GM19455 (cell line): ENCODE measurements around the gene WEE2.
A peak's percentile ranks its signal among the peaks of the same experiment; 100 is the strongest.
"Not testable (repeated sequence)": the region's sequence is repeated elsewhere in the genome, so short reads cannot be mapped to it uniquely, and the experiment has no call there.

Experiments
- ATAC-seq: cut with Tn5 transposase; IDR thresholded peaks from one replicate; pipeline ENCODE4 v1.9.1; 2021; ENCODE audit not compliant: unreplicated experiment

WEE2 gene

DNA sequence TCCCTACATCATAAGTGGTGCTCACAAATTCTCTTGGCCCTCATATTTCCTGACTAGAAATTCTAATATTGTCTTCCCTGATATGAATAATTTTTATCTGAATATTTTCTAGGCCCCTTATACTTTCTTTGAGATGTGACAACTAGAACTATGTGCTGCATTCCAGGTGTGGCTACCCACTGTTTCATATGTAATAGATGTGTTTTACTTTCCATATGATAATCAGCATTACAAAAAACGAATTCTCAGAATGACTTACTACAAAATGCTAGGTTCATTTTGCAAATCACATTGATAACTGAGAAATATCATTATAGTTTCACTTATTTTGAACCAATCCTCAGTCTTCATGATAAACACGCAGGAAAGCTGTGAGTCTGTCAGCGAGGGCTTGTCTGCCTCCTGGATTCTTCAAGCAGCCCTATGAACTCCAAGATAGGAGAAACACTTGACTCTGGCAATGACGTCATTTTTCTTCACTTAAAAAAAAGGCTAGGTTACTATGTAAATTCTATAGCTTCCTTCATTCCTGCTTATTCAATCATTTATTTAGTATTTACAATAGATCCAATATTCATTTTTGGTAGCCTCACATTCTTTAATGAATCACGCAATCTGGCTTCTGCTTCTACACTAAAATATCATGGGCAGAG is 4.6 kb downstream of the WEE2 start:
- ATAC-seq, result no peak

DNA sequence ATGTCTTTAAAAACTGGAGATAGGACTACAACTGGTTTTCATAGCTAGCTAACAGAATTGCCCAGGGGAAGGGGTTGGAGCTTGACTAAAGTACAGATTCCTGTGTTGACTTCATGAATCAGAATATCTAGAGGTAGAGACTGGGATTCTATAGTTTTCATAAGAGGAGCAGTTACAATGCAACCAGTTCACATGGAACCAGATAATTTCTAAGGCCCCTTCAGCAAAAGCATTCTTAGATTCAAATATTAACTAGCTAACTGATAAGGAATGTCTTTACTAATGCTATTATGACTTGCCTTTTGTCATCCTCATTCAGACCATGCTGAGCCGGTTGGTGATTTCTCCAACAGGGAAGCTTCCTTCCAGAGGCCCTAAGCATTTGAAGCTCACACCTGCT is 5.7 kb downstream of the WEE2 start:
- ATAC-seq, result no peak

- no peak for ATAC-seq
Observed at GRCh38 chr7:141714571-141714970, 6.4 kb downstream of the WEE2 start.

GRCh38 chr7:141715018-141715417 is 6.9 kb downstream of the WEE2 start:
- no peak for ATAC-seq

- ATAC-seq, result no peak
Observed at GRCh38 chr7:141715794-141716689, 7.9 kb downstream of the WEE2 start.

DNA sequence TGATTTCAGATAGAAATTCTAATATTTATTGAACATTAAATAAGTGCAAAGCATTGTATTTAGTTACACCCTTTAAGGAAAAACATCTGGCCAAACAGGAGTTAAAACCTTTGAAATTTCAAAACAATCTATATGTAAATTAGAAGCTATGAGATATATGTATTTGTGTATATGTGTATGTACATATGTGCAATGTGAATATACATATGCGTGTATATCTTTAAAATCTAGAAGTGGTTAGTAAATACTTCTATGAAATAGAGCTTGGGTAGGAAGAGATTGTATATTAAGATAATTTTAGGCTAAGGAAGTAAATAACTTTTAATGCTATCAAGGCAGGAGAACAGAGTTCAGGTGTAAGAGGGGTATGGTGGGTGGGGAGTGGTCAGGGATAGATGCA is 9.3 kb downstream of the WEE2 start:
- ATAC-seq, result no peak

DNA sequence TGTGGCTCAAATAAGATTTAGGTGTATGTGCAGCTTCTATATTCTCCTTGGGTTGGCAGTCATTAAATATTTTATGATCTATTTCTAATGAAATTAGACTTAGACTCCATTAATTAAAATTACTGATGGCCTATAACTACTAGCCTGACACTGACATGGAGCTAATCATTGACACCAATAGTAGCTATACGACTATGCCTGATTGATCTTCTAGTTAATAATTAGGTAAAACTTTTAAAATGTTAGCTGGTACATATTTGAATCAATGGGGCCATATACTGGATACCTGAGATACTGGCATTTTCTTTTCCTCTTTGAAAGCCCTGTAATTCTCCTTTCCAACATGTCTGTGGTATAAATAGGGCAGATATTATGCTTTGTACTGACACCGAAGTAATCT is 14.4 kb downstream of the WEE2 start:
- ATAC-seq, result no peak

GRCh38 chr7:141729020-141729419 is 20.9 kb downstream of the WEE2 start:
- no peak for ATAC-seq

- ATAC-seq, result no peak
Observed at GRCh38 chr7:141731476-141732149, 23.5 kb downstream of the WEE2 start.

GRCh38 chr7:141737118-141737835 is 29.1 kb downstream of the WEE2 start:
- ATAC-seq, result no peak

DNA sequence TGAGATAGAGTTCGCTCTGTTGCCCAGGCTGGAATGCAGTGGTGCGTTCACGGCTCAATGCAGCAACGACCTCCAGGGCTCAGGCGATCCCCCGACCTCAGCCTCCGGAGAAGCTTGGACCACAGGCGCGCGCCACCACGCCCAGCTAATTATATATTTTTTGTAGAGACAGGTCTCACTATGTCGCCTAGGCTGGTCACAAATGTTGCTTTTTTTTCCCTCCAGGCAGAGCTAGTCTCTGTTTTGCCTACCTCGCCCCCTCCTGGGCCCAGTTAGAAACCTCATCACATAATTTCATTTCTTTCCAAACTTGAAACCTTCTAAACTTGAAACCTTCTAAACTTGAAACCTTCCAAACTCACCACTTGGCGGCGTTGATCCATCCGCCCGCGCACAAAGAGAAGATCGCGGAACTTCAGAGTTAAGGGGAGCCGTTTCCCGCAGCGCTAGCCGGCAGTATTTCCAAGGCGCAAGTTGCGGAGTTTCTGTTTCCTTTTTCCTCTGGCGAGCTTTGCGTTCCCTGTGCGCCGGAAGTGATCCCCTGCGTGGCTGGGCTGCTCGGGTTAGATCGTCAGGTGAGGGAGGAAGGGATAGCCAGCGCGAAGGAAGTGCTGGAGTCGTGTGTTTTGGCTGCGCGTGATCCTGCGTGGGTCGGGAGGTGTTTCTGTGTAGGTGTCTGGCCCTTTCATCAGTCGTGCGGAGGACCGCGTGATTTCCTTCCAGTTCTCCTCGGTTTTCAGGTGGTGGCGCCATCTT is 29.9 kb downstream of the WEE2 start, which contains the start of gene SSBP1:
Gene SSBP1 (plus strand): TSS at position 523 of the 756 bp plus-strand sequence. CDS start 809 bp downstream, outside the sequence.
- peak; percentile 90 for ATAC-seq

- ATAC-seq, result no peak
Observed at GRCh38 chr7:141738592-141739013, 30.4 kb downstream of the WEE2 start.

DNA sequence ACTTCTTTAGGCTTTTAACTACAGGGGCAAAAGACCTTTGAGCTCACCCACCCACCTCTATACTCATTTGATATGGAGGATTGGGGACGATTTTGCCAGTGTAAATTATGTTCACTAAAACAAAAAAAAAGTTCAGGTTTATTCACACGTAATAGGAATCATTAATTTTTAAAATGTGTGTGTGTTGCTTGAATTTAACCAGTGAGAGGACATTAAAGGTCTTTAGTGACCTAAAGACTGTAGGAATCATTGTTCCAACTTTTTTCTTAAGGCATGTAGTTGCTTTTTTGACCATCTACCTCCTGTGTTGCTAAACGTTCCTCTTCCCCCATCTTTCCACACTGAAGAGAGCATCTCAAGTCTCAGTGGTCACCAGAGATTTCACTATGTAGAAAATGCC is 31.1 kb downstream of the WEE2 start:
- ATAC-seq, result no peak

DNA sequence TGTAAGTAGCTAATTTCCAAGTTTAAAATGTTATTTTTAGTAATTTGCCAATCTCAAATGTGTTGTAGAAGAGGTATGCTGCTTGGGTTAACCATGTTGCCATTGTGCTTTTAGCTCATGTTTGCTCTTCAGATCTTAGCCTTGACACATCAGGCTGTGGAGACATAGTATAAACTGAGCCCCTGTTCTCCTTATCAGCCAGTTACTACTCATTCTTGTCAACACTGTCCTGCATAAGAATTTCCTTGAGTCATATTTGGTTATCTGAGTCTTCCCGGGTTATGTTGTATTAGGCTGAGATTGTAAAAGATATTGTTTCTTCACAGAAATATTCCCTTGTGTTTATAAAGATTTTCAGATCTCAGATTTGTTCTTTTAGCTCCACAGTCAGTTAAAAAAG is 34.1 kb downstream of the WEE2 start:
- no peak for ATAC-seq

DNA sequence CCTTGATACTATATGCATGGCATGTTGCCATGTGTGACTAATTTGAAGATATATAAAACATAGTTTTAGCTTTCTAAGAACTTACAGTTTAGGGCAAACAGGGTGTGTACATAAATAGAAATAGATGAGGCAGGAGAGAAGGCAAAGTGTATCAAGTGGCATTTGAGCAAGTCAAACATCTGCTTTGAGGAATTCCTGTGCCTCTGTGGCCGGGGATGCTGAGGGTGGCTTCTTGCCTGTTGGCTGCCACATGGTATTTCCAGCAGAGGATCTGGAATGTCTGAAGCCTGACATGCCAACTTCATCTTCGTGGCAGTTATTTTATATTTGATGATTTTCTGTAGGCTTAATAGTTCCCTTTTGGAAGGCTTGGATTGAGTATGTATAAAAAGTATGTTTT is 36.0 kb downstream of the WEE2 start:
- no peak for ATAC-seq

DNA sequence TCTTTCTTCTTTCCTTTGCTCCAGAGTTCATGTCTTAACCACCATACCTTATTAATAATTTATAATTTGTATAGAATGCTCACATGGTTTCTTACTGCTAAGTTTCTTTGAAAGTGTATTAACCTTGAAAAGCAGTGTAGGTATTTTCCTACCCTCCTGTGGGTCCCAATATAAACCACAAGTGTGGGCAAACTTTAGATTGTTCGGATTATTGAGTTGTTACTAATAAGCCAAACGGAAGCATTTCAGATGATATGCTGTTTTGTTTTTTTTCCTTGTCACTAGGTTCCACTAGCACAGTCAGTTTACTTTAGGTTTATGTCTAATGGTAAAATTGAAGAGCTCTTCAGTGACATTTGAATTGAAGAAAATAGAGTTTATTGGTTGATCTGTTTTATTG is 40.2 kb downstream of the WEE2 start:
- no peak for ATAC-seq

GRCh38 chr7:141751904-141752303 is 43.8 kb downstream of the WEE2 start:
- not testable (repeated sequence) for ATAC-seq

DNA sequence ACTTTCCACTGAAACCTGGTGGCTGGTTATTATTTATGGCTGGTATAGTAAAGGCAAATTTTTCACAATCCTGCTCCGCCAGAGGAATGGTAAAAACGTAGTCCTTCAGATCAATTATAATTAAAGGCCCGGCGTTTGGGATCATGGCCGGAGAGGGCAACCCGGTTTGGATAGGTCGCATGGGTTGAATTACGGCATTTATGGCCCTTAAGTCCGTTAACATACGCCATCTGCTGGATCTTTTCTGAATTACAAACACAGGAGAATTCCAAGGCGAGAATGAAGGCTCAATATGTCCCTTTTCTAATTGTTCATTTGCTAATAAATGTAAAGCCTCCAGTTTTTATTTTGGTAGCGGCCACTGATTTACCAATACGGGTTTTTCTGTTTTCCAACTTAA is 44.5 kb downstream of the WEE2 start:
- no peak for ATAC-seq

GRCh38 chr7:141754939-141755338 is 46.8 kb downstream of the WEE2 start:
- no peak for ATAC-seq

DNA sequence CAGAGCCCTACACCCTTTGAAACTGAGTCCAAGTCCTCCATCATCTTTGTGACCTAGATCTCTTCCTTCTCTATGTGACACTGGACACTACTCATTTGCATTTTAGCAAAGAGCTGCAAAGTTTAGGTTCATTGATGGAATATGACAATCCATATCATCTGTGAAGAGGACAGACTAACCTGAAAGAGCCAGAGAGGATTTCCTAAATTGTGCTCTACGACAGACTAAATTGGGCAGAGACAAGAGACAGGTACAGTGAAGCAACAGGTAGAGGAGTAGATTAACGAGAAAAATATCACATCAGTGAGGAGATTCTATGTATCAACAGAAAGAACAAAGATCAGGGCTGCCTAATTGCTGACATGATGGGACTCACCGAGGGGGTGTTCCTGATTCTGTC is 55.6 kb downstream of the WEE2 start, which contains the start of gene TAS2R3:
Gene TAS2R3 (plus strand): TSS at position 301 of the 400 bp plus-strand sequence. CDS start 62 bp downstream, at position 363.
- no peak for ATAC-seq
